ENCODE results near the gene GPS2.

The GPS2 gene

GRCh38 chr17:7311110-7311705 is 4.0 kb downstream of the GPS2 start:
- Histone ChIP-seq H3K9ac (ENCODE audit: low read length) (no peak overlapping the region), H3K9me3 (ENCODE audit: control insufficient read depth, low read length) (no peaks in the 10 kb centered on the region), H3K36me3 (ENCODE audit: control insufficient read depth, insufficient read depth, low read length) (peaks cover 21% of the 10 kb centered on the region), H3K27me3 (ENCODE audit: control insufficient read depth, insufficient read depth, low read length) (no peaks in the 10 kb centered on the region), H3K4me1 (ENCODE audit: control insufficient read depth, insufficient read depth, low read length) (peaks cover 44% of the 10 kb centered on the region), H3K4me3 (ENCODE audit: low read length) (no peak overlapping the region)

- peaks cover 37% of the 10 kb centered on the region for H3K4me1 ChIP-seq (ENCODE audit: control insufficient read depth, insufficient read depth, low read length)
- H3K9ac ChIP-seq (ENCODE audit: low read length) = no peak overlapping the region
- H3K36me3 ChIP-seq (ENCODE audit: control insufficient read depth, insufficient read depth, low read length) = peaks cover 21% of the 10 kb centered on the region
- no peaks in the 10 kb centered on the region for H3K27me3 ChIP-seq (ENCODE audit: control insufficient read depth, insufficient read depth, low read length)
- H3K4me3 ChIP-seq (ENCODE audit: low read length) = peak overlapping the region; percentile 91
- no peaks in the 10 kb centered on the region for H3K9me3 ChIP-seq (ENCODE audit: control insufficient read depth, low read length)
Observed at GRCh38 chr17:7309628-7310027, 5.5 kb downstream of the GPS2 start.

- H3K27me3 ChIP-seq (ENCODE audit: control insufficient read depth, insufficient read depth, low read length) = no peaks in the 10 kb centered on the region
- H3K36me3 ChIP-seq (ENCODE audit: control insufficient read depth, insufficient read depth, low read length) = peaks cover 21% of the 10 kb centered on the region
- H3K4me3 ChIP-seq (ENCODE audit: low read length) = peak overlapping the region; percentile 91
- H3K9ac ChIP-seq (ENCODE audit: low read length) = peak overlapping the region; percentile 86
- H3K4me1 ChIP-seq (ENCODE audit: control insufficient read depth, insufficient read depth, low read length) = peaks cover 29% of the 10 kb centered on the region
- no peaks in the 10 kb centered on the region for H3K9me3 ChIP-seq (ENCODE audit: control insufficient read depth, low read length)
Observed at GRCh38 chr17:7308625-7309433, 6.3 kb downstream of the GPS2 start.

- Histone ChIP-seq H3K36me3 (ENCODE audit: control insufficient read depth, insufficient read depth, low read length) (peaks cover 13% of the 10 kb centered on the region), H3K4me1 (ENCODE audit: control insufficient read depth, insufficient read depth, low read length) (peaks cover 20% of the 10 kb centered on the region), H3K27me3 (ENCODE audit: control insufficient read depth, insufficient read depth, low read length) (no peaks in the 10 kb centered on the region), H3K4me3 (ENCODE audit: low read length) (peak overlapping the region; percentile 91), H3K9me3 (ENCODE audit: control insufficient read depth, low read length) (no peaks in the 10 kb centered on the region), H3K9ac (ENCODE audit: low read length) (peak overlapping the region; percentile 86)
Observed at GRCh38 chr17:7307686-7308624, 7.2 kb downstream of the GPS2 start.

- peaks cover 16% of the 10 kb centered on the region for H3K4me1 ChIP-seq (ENCODE audit: control insufficient read depth, insufficient read depth, low read length)
- H3K27me3 ChIP-seq (ENCODE audit: control insufficient read depth, insufficient read depth, low read length) = no peaks in the 10 kb centered on the region
- peak within 1 kb of the TSS; percentile 86 for H3K9ac ChIP-seq (ENCODE audit: low read length)
- H3K4me3 ChIP-seq (ENCODE audit: low read length) = peak within 1 kb of the TSS; percentile 91
- no peaks in the 10 kb centered on the region for H3K9me3 ChIP-seq (ENCODE audit: control insufficient read depth, low read length)
- peaks cover 11% of the 10 kb centered on the region for H3K36me3 ChIP-seq (ENCODE audit: control insufficient read depth, insufficient read depth, low read length)
Observed at GRCh38 chr17:7306911-7307685, 8.1 kb downstream of the GPS2 start, which contains the start of gene EIF5A. Gene EIF5A, plus strand, starts transcription at chr17:7307628. Its CDS starts 2,008 bp downstream, at chr17:7309636.

- Histone ChIP-seq H3K36me3 (ENCODE audit: control insufficient read depth, insufficient read depth, low read length) (no peaks in the 10 kb centered on the region), H3K9ac (ENCODE audit: low read length) (no peak overlapping the region), H3K4me3 (ENCODE audit: low read length) (no peak overlapping the region), H3K4me1 (ENCODE audit: control insufficient read depth, insufficient read depth, low read length) (peaks cover 4% of the 10 kb centered on the region), H3K27me3 (ENCODE audit: control insufficient read depth, insufficient read depth, low read length) (peaks cover 2% of the 10 kb centered on the region), H3K9me3 (ENCODE audit: control insufficient read depth, low read length) (no peaks in the 10 kb centered on the region)
Observed at GRCh38 chr17:7304179-7304578, 11.0 kb downstream of the GPS2 start.

- H3K27me3 ChIP-seq (ENCODE audit: control insufficient read depth, insufficient read depth, low read length) = peaks cover 21% of the 10 kb centered on the region
- H3K4me1 ChIP-seq (ENCODE audit: control insufficient read depth, insufficient read depth, low read length) = peaks cover 19% of the 10 kb centered on the region
- H3K4me3 ChIP-seq (ENCODE audit: low read length) = no peak overlapping the region
- peak overlapping the region; percentile 14 for H3K9ac ChIP-seq (ENCODE audit: low read length)
- H3K9me3 ChIP-seq (ENCODE audit: control insufficient read depth, low read length) = no peaks in the 10 kb centered on the region
- no peaks in the 10 kb centered on the region for H3K36me3 ChIP-seq (ENCODE audit: control insufficient read depth, insufficient read depth, low read length)
Observed at GRCh38 chr17:7296189-7296861, 18.8 kb downstream of the GPS2 start.

GRCh38 chr17:7295230-7296180 is 19.7 kb downstream of the GPS2 start:
- peaks cover 21% of the 10 kb centered on the region for H3K27me3 ChIP-seq (ENCODE audit: control insufficient read depth, insufficient read depth, low read length)
- H3K4me3 ChIP-seq (ENCODE audit: low read length) = no peak overlapping the region
- H3K9ac ChIP-seq (ENCODE audit: low read length) = no peak overlapping the region
- peaks cover 19% of the 10 kb centered on the region for H3K4me1 ChIP-seq (ENCODE audit: control insufficient read depth, insufficient read depth, low read length)
- H3K9me3 ChIP-seq (ENCODE audit: control insufficient read depth, low read length) = no peaks in the 10 kb centered on the region
- no peaks in the 10 kb centered on the region for H3K36me3 ChIP-seq (ENCODE audit: control insufficient read depth, insufficient read depth, low read length)

- Histone ChIP-seq H3K36me3 (ENCODE audit: control insufficient read depth, insufficient read depth, low read length) (no peaks in the 10 kb centered on the region), H3K4me1 (ENCODE audit: control insufficient read depth, insufficient read depth, low read length) (peaks cover 19% of the 10 kb centered on the region), H3K27me3 (ENCODE audit: control insufficient read depth, insufficient read depth, low read length) (peaks cover 19% of the 10 kb centered on the region), H3K9ac (ENCODE audit: low read length) (no peak within 1 kb of the TSS), H3K4me3 (ENCODE audit: low read length) (no peak within 1 kb of the TSS), H3K9me3 (ENCODE audit: control insufficient read depth, low read length) (no peaks in the 10 kb centered on the region)
Observed at GRCh38 chr17:7294614-7295153, 20.5 kb downstream of the GPS2 start, which contains the start of gene YBX2. Gene YBX2, minus strand, starts transcription at chr17:7294639. Its CDS starts 139 bp downstream, at chr17:7294500.
